Measurements from ENCODE around the gene DNASE1. TPM values are rescaled to one million over a fixed set of nuclear protein-coding genes. Genes with fewer than 3 reads are reported as not detected.
A peak's percentile ranks its signal among the peaks of the same experiment; 100 is the strongest.
"Not testable (repeated sequence)": the region's sequence is repeated elsewhere in the genome, so short reads cannot be mapped to it uniquely, and the experiment has no call there.

Gene DNASE1
- total and polyA plus RNA-seq, 11 donors = 3.2 to 10.2 (median 6.0) TPM

DNA sequence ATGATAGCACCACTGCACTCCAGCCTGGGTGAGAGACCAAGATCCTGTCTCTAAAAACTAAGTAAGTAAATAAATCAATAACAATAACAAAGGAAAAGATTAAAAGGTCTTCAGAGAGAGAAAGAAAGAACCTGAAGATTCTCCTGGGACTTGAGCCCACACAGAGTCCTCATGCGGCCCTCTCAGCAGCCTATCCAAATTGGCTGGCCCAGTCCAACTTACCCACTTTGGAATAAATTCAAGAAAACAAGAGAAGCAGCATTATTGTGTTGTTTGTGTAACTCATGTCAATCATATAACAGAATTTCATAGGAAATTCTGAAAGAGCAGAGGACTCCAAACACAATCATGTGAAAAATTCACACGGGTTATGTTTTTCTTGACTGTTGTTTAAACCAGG, 46.9 kb upstream of the DNASE1 start:
- Histone ChIP-seq H3K27me3 (no peaks in the 10 kb centered on the region), H3K4me3 (no peak overlapping the region), H3K9me3 (no peaks in the 10 kb centered on the region), H3K27ac (no peak overlapping the region), H3K36me3 (peaks cover 0 to 34% (median 15%) of the 10 kb centered on the region in 9 donors), H3K4me1 (peaks cover 0 to 25% (median 15%) of the 10 kb centered on the region in 12 donors)
- intact Hi-C loops (cut with DNase I) = no loop called here
- TF ChIP-seq POLR2A (IDR thresholded peaks at IDR 0.05) (no peak), CTCF (IDR thresholded peaks at IDR 0.05) (no peak)
- WGBS, 4 donors = 89 to 93% (median 91%) methylated on average over 2 of the region's 2 CpGs
- DNase-seq (no peak), ATAC-seq (no peak)

GRCh38 chr16:3608069-3608468, 46.4 kb upstream of the DNASE1 start:
- 93 to 96% (median 94%) methylated on average over 5 of the region's 5 CpGs for WGBS, 4 donors

GRCh38 chr16:3608976-3609375, 45.5 kb upstream of the DNASE1 start:
- H3K27me3 ChIP-seq; intact Hi-C loops (cut with DNase I); DNase-seq; H3K4me3 ChIP-seq; H3K27ac ChIP-seq; ATAC-seq; H3K9me3 ChIP-seq: not testable (repeated sequence)
- Histone ChIP-seq H3K36me3 (peaks cover 0 to 23% (median 6%) of the 10 kb centered on the region in 9 donors), H3K4me1 (peaks cover 0 to 33% (median 19%) of the 10 kb centered on the region in 12 donors)
- WGBS, 4 donors = 94 to 98% (median 96%) methylated on average over 13 of the region's 13 CpGs

More at GRCh38 chr16:3608069-3608468, 46.4 kb upstream of the DNASE1 start:
- DNase-seq (no peak), ATAC-seq (no peak)
- intact Hi-C loops (cut with DNase I) = no loop called here
- H3K36me3 ChIP-seq = peaks cover 0 to 32% (median 13%) of the 10 kb centered on the region in 9 donors
- no peak for TF ChIP-seq CTCF (IDR thresholded peaks at IDR 0.05)
- no peak for TF ChIP-seq POLR2A (IDR thresholded peaks at IDR 0.05)
- no peak overlapping the region for H3K27ac ChIP-seq
- no peaks in the 10 kb centered on the region for H3K9me3 ChIP-seq
- peaks cover 0 to 29% (median 19%) of the 10 kb centered on the region in 12 donors for H3K4me1 ChIP-seq
- no peak overlapping the region for H3K4me3 ChIP-seq
- no peaks in the 10 kb centered on the region for H3K27me3 ChIP-seq

GRCh38 chr16:3609895-3610697, 44.4 kb upstream of the DNASE1 start:
- Histone ChIP-seq H3K36me3 (peaks cover 0 to 24% (median 4%) of the 10 kb centered on the region in 9 donors), H3K4me3 (peak overlapping the region in 9 of 12 donors; percentile 77 to 99 (median 89)), H3K4me1 (peaks cover 0 to 33% (median 19%) of the 10 kb centered on the region in 12 donors), H3K27ac (peak overlapping the region in 3 of 12 donors; percentile 70 to 93 (median 93)), H3K9me3 (no peaks in the 10 kb centered on the region), H3K27me3 (no peaks in the 10 kb centered on the region)
- intact Hi-C loops (cut with DNase I) = loop anchor here in 3 of 10 donors (5.0 to 10.0 kb wide), 4 partner anchors 55 to 272 kb away; partner anchors contain the start of gene CREBBP (in 1 of the 3)
- DNase-seq (no peak), ATAC-seq (no peak)
- TF ChIP-seq POLR2A (IDR thresholded peaks at IDR 0.05) (no peak), CTCF (IDR thresholded peaks at IDR 0.05) (no peak)
- 53 to 62% (median 56%) methylated on average over 14 of the region's 14 CpGs for WGBS, 4 donors
